HepG2 (cell line): ENCODE results near the gene TRIM72. TPM values are rescaled to one million over a fixed set of nuclear protein-coding genes. Genes with fewer than 3 reads are reported as not detected.
A peak's percentile ranks its signal among the peaks of the same experiment; 100 is the strongest.

ENCODE experiments used
- ARID2 ChIP-seq: sonication (generic); formaldehyde crosslinking; IDR thresholded peaks from 2 replicates; pipeline ENCODE4 v1.8.1; 2022; ENCODE audit warnings: mild to moderate bottlenecking, missing genetic modification reagents, borderline replicate concordance
- ELF3 ChIP-seq: IDR thresholded peaks from 2 replicates; pipeline ENCODE4 v1.6.1; 2016; ENCODE audit warnings: missing genetic modification reagents, missing compliant biosample characterization
- GLI4 ChIP-seq: sonication (generic); formaldehyde crosslinking; IDR thresholded peaks from 2 replicates; pipeline ENCODE4 v1.5.1; 2020; ENCODE audit warnings: missing genetic modification reagents, mild to moderate bottlenecking, moderate library complexity, borderline replicate concordance
- HNF1A ChIP-seq, 2 experiments: sonication (generic) in 1 of 2; formaldehyde crosslinking in 1 of 2; IDR thresholded peaks; 2 replicates each; pipeline versions ENCODE4 v1.4.0 to v1.6.1; 2016 to 2020; ENCODE audit warnings: borderline replicate concordance in 1 of 2, low read depth in 1 of 2, mild to moderate bottlenecking in 1 of 2, missing genetic modification reagents in 1 of 2
- RAD21 ChIP-seq: fragments of 450-650 bp; formaldehyde crosslinking; IDR thresholded peaks from 2 replicates; pipeline ENCODE4 v1.5.0; 2020; ENCODE audit warnings: mild to moderate bottlenecking
- RAD51 ChIP-seq: fragments of 450-650 bp; IDR thresholded peaks from 2 replicates; pipeline ENCODE4 v1.6.1; 2016; ENCODE audit warnings: borderline replicate concordance
- TBX2 ChIP-seq: sonication (generic); formaldehyde crosslinking; IDR thresholded peaks from 2 replicates; pipeline ENCODE4 v1.5.0; 2020; ENCODE audit warnings: missing genetic modification reagents, mild to moderate bottlenecking, borderline replicate concordance
- ZEB1 ChIP-seq: IDR thresholded peaks from 2 replicates; pipeline ENCODE4 v1.6.1; 2012; ENCODE audit warnings: mild to moderate bottlenecking, low read depth, inconsistent platforms; ENCODE audit not compliant: insufficient replicate concordance
- ZFY ChIP-seq: sonication (generic); formaldehyde crosslinking; IDR thresholded peaks from 2 replicates; pipeline ENCODE4 v1.4.0; 2020; ENCODE audit warnings: missing genetic modification reagents
- ZNF10 ChIP-seq: sonication (generic); formaldehyde crosslinking; IDR thresholded peaks from 2 replicates; pipeline ENCODE4 v1.4.0; 2020; ENCODE audit warnings: mild to moderate bottlenecking, low read depth, missing genetic modification reagents, borderline replicate concordance
- ZNF138 ChIP-seq: sonication (generic); formaldehyde crosslinking; IDR thresholded peaks from 2 replicates; pipeline ENCODE4 v1.5.0; 2020; ENCODE audit warnings: mild to moderate bottlenecking, low read depth, missing genetic modification reagents
- ZNF18 ChIP-seq: sonication (generic); formaldehyde crosslinking; IDR thresholded peaks from 2 replicates; pipeline ENCODE4 v1.8.0; 2022; ENCODE audit warnings: mild to moderate bottlenecking, missing genetic modification reagents; ENCODE audit not compliant: insufficient replicate concordance
- ZNF343 ChIP-seq: sonication (generic); formaldehyde crosslinking; IDR thresholded peaks from 2 replicates; pipeline ENCODE4 v1.4.0; 2020; ENCODE audit warnings: mild to moderate bottlenecking, missing genetic modification reagents
- ZNF619 ChIP-seq: sonication (generic); formaldehyde crosslinking; IDR thresholded peaks from 2 replicates; pipeline ENCODE4 v1.4.0; 2020; ENCODE audit warnings: mild to moderate bottlenecking, missing genetic modification reagents
- ZNF816 ChIP-seq: sonication (generic); formaldehyde crosslinking; IDR thresholded peaks from 2 replicates; pipeline ENCODE4 v1.8.0; 2022; ENCODE audit warnings: missing genetic modification reagents, mild to moderate bottlenecking, borderline replicate concordance
- ZNF878 ChIP-seq: sonication (generic); formaldehyde crosslinking; IDR thresholded peaks from 2 replicates; pipeline ENCODE4 v1.8.1; 2023; ENCODE audit warnings: mild to moderate bottlenecking, missing genetic modification reagents, moderate library complexity
- ZZZ3 ChIP-seq: sonication (generic); formaldehyde crosslinking; IDR thresholded peaks from 2 replicates; pipeline ENCODE4 v1.4.0; 2020; ENCODE audit warnings: missing genetic modification reagents, mild to moderate bottlenecking, borderline replicate concordance
- polyA plus RNA-seq, 8 experiments: library from polyadenylated mRNA; depleted of rRNA in 3 of 8; stranded (reverse) in 7 of 8; unstranded in 1 of 8; fragments of >200 nt; fragmentation: Illumina TruSeq in 4 of 8; extraction: Trizol in 4 of 8; gene quantifications; 2 replicates each; pipeline versions ENCODE4 v1.2.1 to v1.2.3, GENCODE V29; 2011 to 2016; ENCODE audit warnings: low read depth in 4 of 8, missing spikeins in 1 of 8, mixed read lengths in 1 of 8; ENCODE audit not compliant: insufficient read depth in 1 of 8
- total RNA-seq, 5 experiments: library from RNA; depleted of rRNA; stranded (reverse); fragments of >200 nt; fragmentation: Illumina TruSeq; extraction: Trizol; gene quantifications; 2 replicates each; pipeline ENCODE4 v1.2.3, GENCODE V29; 2016; ENCODE audit warnings: low read depth in 1 of 5
- TF ChIP-seq, protein P1 (sequence below): sonication (generic); formaldehyde crosslinking; conservative IDR thresholded peaks from 2 replicates; pipeline ENCODE4 v1.8.1; 2023; ENCODE audit warnings: missing genetic modification reagents

Gene TRIM72
- total and polyA plus RNA-seq, 2 of the 13 experiments (the other 11 are each of a cell fraction or from before 2014, with no cell fraction given), result not detected

DNA sequence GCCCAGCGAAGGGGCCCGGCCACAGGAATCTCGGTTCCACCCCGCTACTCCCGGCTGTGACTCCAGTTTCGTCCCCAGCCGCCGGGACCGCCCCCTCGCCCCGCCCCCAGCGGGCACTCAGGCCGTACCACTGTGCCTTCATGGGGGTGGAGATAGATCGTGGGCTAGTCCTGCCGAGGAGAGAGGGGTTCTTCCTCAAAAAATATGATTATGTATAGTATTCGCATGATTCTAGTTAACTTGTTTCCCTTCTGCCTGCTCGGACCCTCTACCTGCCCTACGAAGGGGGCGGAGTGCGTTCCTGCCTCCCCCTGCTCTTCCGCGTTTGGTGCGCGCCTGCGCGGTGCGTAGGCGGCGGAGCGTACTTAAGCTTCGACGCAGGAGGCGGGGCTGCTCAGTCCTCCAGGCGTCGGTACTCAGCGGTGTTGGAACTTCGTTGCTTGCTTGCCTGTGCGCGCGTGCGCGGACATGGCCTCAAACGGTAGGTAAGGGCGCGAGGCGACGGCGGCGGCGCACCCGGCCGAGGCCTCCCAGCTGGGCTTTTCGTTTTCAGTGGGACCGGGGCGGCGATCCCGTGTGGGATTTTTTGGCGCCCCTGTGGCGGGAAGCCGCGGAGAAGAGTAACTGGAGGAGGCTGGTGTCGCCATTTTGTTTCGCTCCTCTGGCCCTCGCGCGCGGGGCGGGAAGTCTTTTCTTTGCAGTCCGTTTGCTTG is 34.0 kb upstream of the TRIM72 start, which contains the start of gene FUS (continued):
- peak; percentile 86 for TF ChIP-seq ZNF816
- no peak for TF ChIP-seq RAD51
- TF ChIP-seq ZNF138 (CRISPR knock-in tag), result peak; percentile 89
- peak; percentile 75; the same call in 1 of the 2 replicates for TF ChIP-seq ELF3 (CRISPR knock-in tag)
- TF ChIP-seq ZNF619 (CRISPR knock-in tag), result peak; percentile 53; the same call in 1 of the 2 replicates
- TF ChIP-seq ZFY (CRISPR knock-in tag), result peak; percentile 89
- 0 out of 2 replicates have a peak, but pooled peaks have one; percentile 49 for TF ChIP-seq ZNF343 (CRISPR knock-in tag)
- peak; percentile 98 for TF ChIP-seq GLI4
- TF ChIP-seq ZNF18 (CRISPR knock-in tag), result peak; percentile 57
- no peak for TF ChIP-seq ZZZ3 (CRISPR knock-in tag)
- no peak; the same call in 1 of the 2 replicates for TF ChIP-seq ZNF878 (CRISPR knock-in tag)
- TF ChIP-seq ZNF10 (CRISPR knock-in tag), result no peak
- no peak; the same call in none of the 2 replicates for TF ChIP-seq TBX2 (CRISPR knock-in tag)
- 0 out of 2 replicates have a peak, but pooled peaks have one; percentile 36 for TF ChIP-seq HNF1A (IDR thresholded peaks at IDR 0.05; ENCODE audit: low read depth)
- peak; percentile 70; the same call in 1 of the 2 replicates for TF ChIP-seq HNF1A (CRISPR knock-in tag; IDR thresholded peaks at IDR 0.05; ENCODE audit: borderline replicate concordance)
- no peak for TF ChIP-seq ZEB1
- TF ChIP-seq, protein P1, sequence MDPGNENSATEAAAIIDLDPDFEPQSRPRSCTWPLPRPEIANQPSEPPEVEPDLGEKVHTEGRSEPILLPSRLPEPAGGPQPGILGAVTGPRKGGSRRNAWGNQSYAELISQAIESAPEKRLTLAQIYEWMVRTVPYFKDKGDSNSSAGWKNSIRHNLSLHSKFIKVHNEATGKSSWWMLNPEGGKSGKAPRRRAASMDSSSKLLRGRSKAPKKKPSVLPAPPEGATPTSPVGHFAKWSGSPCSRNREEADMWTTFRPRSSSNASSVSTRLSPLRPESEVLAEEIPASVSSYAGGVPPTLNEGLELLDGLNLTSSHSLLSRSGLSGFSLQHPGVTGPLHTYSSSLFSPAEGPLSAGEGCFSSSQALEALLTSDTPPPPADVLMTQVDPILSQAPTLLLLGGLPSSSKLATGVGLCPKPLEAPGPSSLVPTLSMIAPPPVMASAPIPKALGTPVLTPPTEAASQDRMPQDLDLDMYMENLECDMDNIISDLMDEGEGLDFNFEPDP (CRISPR knock-in tag), result 0 out of 2 replicates have a peak, but pooled peaks have one; percentile 94
- TF ChIP-seq ARID2, result peak; percentile 98
- TF ChIP-seq RAD21 (CRISPR knock-in tag), result 0 out of 2 replicates have a peak, but pooled peaks have one; percentile 27
